Psoas muscle (tissue), 8 donors: ENCODE results near the gene NAPSA. TPM values are rescaled to one million over a fixed set of nuclear protein-coding genes. Genes with fewer than 3 reads are reported as not detected.

ENCODE experiments used
- ATAC-seq, 4 donors: fragments of 200-7000 bp; cut with Tn5 transposase; one replicate each; pipeline ENCODE4 v1.9.1; 2020; ENCODE audit warnings: moderate library complexity in 3 of 4, mild to moderate bottlenecking in 2 of 4
- DNase-seq, 2 donors: peaks; one replicate each; pipeline ENCODE4 v3.0.0-alpha.2; 2020
- H3K27ac ChIP-seq: fragments of 200-600 bp; one replicate; pipeline ENCODE4 v1.8.0; 2022
- H3K27me3 ChIP-seq, 3 donors: fragments of 200-600 bp in 1 of 3; one replicate each; pipeline versions ENCODE4 v1.6.1 to v1.8.0; 2013 to 2022; ENCODE audit warnings: low read length in 2 of 3, mild to moderate bottlenecking in 2 of 3, moderate library complexity in 1 of 3; ENCODE audit not compliant: insufficient read depth in 3 of 3
- H3K36me3 ChIP-seq, 2 donors: fragments of 200-600 bp in 1 of 2; one replicate each; pipeline versions ENCODE4 v1.6.1 to v1.8.0; 2013 to 2022; ENCODE audit warnings: low read depth in 1 of 2, mild to moderate bottlenecking in 1 of 2, moderate library complexity in 1 of 2; ENCODE audit not compliant: insufficient read depth in 1 of 2
- H3K4me1 ChIP-seq: fragments of 200-600 bp; one replicate; pipeline ENCODE4 v1.8.0; 2022
- H3K4me3 ChIP-seq: fragments of 200-600 bp; one replicate; pipeline ENCODE4 v1.8.0; 2022; ENCODE audit warnings: mild to moderate bottlenecking
- H3K9me3 ChIP-seq: fragments of 200-600 bp; one replicate; pipeline ENCODE4 v1.8.0; 2022
- WGBS, 3 donors: extraction: QIAGEN DNeasy Blood & Tissue Kit; methylation state at CpG; one replicate each; pipeline versions ENCODE4 v1.1.6 to v1.1.7; 2013; 5-methylcytosine and 5-hydroxymethylcytosine counted together
- intact Hi-C, 2 donors: fragments of 100-400 bp; cut with DNase I; formaldehyde crosslinking; loops; one replicate each; pipeline versions ENCODE4 v1.11.0 to v1.14.2; 2022
- polyA plus RNA-seq, 3 donors: library from polyadenylated mRNA; stranded (reverse); fragments of 200-250 nt; gene quantifications; one replicate each; pipeline ENCODE4 v1.2.3, GENCODE V29; 2013
- total RNA-seq, 4 donors: library from RNA; stranded (reverse); fragmentation: NEBNext Ultra II Directional in 2 of 4; extraction: Animal tissue kit (Norgen Biotek cat#: 25700) in 2 of 4; gene quantifications; one replicate each; pipeline versions ENCODE4 v1.2.1 to v1.2.4, GENCODE V29; 2021 to 2023
- TF ChIP-seq, protein P1 (sequence below): fragments of 200-600 bp; IDR thresholded peaks from one replicate; pipeline ENCODE4 v1.8.0; 2022; ENCODE audit warnings: antibody characterized with exemption
- donor health status: healthy with polysubstance abuse.
- donor health status: DM: no; HTN: no; CAD: no; lungs with moderate emphysema.
- donor health status: Bipolar disorder and iron deficiency.
- donor health status: healthy.
- donor health status: DM: yes; HTN: yes; CAD: no.
- donor health status: DM: no; HTN: no; CAD: no.
- donor health status: DM: no; HTN: no; CAD: no.
- donor health status: DM: yes; HTN: yes; CAD: no.

NAPSA gene
- total and polyA plus RNA-seq, 7 donors = 0.10 to 0.47 (median 0.27) TPM; not detected in 3

GRCh38 chr19:50322931-50323781, 42.3 kb downstream of the NAPSA start:
- peak in 1 of 2 donors; percentile 37 for DNase-seq
- H3K27ac ChIP-seq = no peak overlapping the region
- no peak overlapping the region for H3K4me3 ChIP-seq
- H3K4me1 ChIP-seq = peaks cover 9% of the 10 kb centered on the region
- H3K27me3 ChIP-seq = peaks cover 0 to 8% (median 7%) of the 10 kb centered on the region in 3 donors
- WGBS, 3 donors = 90 to 93% (median 92%) methylated on average over 46 to 55 of the region's 55 CpGs
- no peaks in the 10 kb centered on the region for H3K9me3 ChIP-seq
- H3K36me3 ChIP-seq = no peaks in the 10 kb centered on the region
- TF ChIP-seq, protein P1, sequence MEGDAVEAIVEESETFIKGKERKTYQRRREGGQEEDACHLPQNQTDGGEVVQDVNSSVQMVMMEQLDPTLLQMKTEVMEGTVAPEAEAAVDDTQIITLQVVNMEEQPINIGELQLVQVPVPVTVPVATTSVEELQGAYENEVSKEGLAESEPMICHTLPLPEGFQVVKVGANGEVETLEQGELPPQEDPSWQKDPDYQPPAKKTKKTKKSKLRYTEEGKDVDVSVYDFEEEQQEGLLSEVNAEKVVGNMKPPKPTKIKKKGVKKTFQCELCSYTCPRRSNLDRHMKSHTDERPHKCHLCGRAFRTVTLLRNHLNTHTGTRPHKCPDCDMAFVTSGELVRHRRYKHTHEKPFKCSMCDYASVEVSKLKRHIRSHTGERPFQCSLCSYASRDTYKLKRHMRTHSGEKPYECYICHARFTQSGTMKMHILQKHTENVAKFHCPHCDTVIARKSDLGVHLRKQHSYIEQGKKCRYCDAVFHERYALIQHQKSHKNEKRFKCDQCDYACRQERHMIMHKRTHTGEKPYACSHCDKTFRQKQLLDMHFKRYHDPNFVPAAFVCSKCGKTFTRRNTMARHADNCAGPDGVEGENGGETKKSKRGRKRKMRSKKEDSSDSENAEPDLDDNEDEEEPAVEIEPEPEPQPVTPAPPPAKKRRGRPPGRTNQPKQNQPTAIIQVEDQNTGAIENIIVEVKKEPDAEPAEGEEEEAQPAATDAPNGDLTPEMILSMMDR = no peak
- intact Hi-C loops = loop anchor here in 1 of 2 donors (10.0 kb wide), 1 partner anchor 168 kb away; no protein-coding TSS in a partner anchor
- no peak for ATAC-seq

DNA sequence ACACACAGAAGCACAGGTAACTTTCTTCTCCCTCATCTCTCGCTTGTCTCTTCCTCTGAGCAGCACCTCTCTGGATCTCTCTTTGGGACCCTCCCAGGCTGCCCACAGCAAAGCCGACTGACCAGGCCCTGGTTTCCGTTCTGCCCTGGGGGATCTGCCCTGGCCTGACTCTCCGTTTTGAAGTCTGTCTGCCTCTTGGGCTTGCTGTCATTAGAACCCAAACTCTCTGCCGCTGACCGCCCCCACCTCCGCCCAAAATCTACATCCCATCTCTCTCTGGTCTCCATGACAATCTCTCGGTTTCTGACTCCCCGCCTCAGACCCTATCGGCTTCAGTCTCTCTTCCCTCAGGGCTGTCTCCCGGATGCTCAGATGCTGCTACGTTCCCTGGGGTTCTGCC, 43.2 kb downstream of the NAPSA start:
- Histone ChIP-seq H3K4me3 (no peak overlapping the region), H3K27ac (no peak overlapping the region), H3K4me1 (peaks cover 9% of the 10 kb centered on the region), H3K9me3 (no peaks in the 10 kb centered on the region), H3K36me3 (no peaks in the 10 kb centered on the region), H3K27me3 (peaks cover 0 to 2% (median 2%) of the 10 kb centered on the region in 3 donors)
- intact Hi-C loops = loop anchor here in 1 of 2 donors (10.0 kb wide), 1 partner anchor 167 kb away; no protein-coding TSS in a partner anchor
- 68 to 72% (median 69%) methylated on average over 11 to 12 of the region's 12 CpGs for WGBS, 3 donors
- TF ChIP-seq, protein P1 = no peak
- ATAC-seq (no peak), DNase-seq (peak in 1 of 2 donors; percentile 12)

- Histone ChIP-seq H3K27ac (no peak overlapping the region), H3K4me3 (no peak overlapping the region), H3K36me3 (no peaks in the 10 kb centered on the region), H3K27me3 (peaks cover 0 to 2% (median 0%) of the 10 kb centered on the region in 3 donors), H3K9me3 (no peaks in the 10 kb centered on the region), H3K4me1 (peaks cover 9% of the 10 kb centered on the region)
- TF ChIP-seq, protein P1 = no peak
- peak in 1 of 2 donors; percentile 20 for DNase-seq
- intact Hi-C loops = loop anchor here in 1 of 2 donors (10.0 kb wide), 1 partner anchor 167 kb away; no protein-coding TSS in a partner anchor
- WGBS, 3 donors = 76 to 88% (median 80%) methylated on average over 3 to 4 of the region's 4 CpGs
- no peak for ATAC-seq
These were observed 43.6 kb downstream of the NAPSA start for GRCh38 chr19:50321831-50322230.

DNA sequence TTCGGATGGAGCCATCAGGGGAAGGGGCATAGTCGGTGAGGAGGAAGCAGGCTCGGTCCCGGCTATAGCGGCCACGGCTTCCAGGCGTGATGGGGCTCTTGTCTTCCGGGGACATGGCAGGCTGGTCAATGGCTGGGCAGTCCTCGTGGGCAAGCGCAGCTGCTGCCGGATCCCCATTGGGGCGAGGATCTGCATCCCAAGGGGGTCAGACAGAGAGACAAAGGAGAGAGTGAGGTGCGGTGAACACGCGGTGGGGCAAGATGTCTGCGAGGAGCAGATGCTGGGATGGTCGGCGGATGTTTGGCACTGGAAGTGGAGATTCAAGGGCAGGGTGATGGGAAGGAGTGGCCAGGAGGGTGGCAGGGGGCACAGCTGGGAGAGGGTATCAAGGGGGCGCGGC, 44.8 kb downstream of the NAPSA start:
- H3K27ac ChIP-seq = no peak overlapping the region
- DNase-seq (peak in 1 of 2 donors; percentile 39), ATAC-seq (no peak)
- H3K4me3 ChIP-seq = no peak overlapping the region
- TF ChIP-seq, protein P1 = no peak
- peaks cover 0 to 2% (median 0%) of the 10 kb centered on the region in 3 donors for H3K27me3 ChIP-seq
- H3K9me3 ChIP-seq = no peaks in the 10 kb centered on the region
- intact Hi-C loops = loop anchor here in 1 of 2 donors (10.0 kb wide), 1 partner anchor 166 kb away; no protein-coding TSS in a partner anchor
- no peaks in the 10 kb centered on the region for H3K36me3 ChIP-seq
- WGBS, 3 donors = 85 to 87% (median 86%) methylated on average over 20 of the region's 20 CpGs
- H3K4me1 ChIP-seq = no peaks in the 10 kb centered on the region
